ENCODE data around the gene NPIPA1.
"Not testable (repeated sequence)": the region's sequence is repeated elsewhere in the genome, so short reads cannot be mapped to it uniquely, and the experiment has no call there.

- TF ChIP-seq EZH2 (IDR thresholded peaks at IDR 0.05; ENCODE audit: borderline replicate concordance, low read length); CTCF (conservative IDR thresholded peaks at IDR 0.05 in 1 of 2, IDR thresholded peaks at IDR 0.05 in 1 of 2; ENCODE audit: extremely low read depth in 1 of 2, insufficient read depth in 1 of 2, low read depth in 1 of 2, low read length in 2 of 2): not testable (repeated sequence)
These were observed 45.3 kb downstream of the NPIPA1 start for GRCh38 chr16:14982521-14982920.
